Hematopoietic multipotent progenitor cell treated with erythropoietin and hydrocortisone succinate and interleukin-3 and kit ligand, for 4 days (in vitro differentiated cells): Measurements from ENCODE around the gene SCGN.

Experiments
- DNase-seq: peaks from one replicate; pipeline ENCODE4 v3.0.0-alpha.2; 2015

The SCGN gene

GRCh38 chr6:25652007-25652515 lies at the start of gene SCGN:
TSS of gene SCGN (plus strand) at chr6:25652215. CDS start at chr6:25652404, 189 bp downstream.
- peak; percentile 88 for DNase-seq

GRCh38 chr6:25602674-25602982 lies 49.4 kb upstream of the SCGN start:
- no peak for DNase-seq

GRCh38 chr6:25603251-25603650 lies 48.8 kb upstream of the SCGN start:
- no peak for DNase-seq

GRCh38 chr6:25606151-25606550 lies 45.9 kb upstream of the SCGN start:
- DNase-seq: no peak

GRCh38 chr6:25608558-25609174 lies 43.3 kb upstream of the SCGN start:
- peak; percentile 86 for DNase-seq

- peak; percentile 28 for DNase-seq
Measured at GRCh38 chr6:25612666-25613065, 39.3 kb upstream of the SCGN start.

GRCh38 chr6:25613415-25613814 lies 38.6 kb upstream of the SCGN start:
- no peak for DNase-seq

- DNase-seq: no peak
Measured at GRCh38 chr6:25614052-25614451, 38.0 kb upstream of the SCGN start.

GRCh38 chr6:25615471-25615870 lies 36.5 kb upstream of the SCGN start:
- no peak for DNase-seq

GRCh38 chr6:25617997-25618396 lies 34.0 kb upstream of the SCGN start:
- peak; percentile 32 for DNase-seq

GRCh38 chr6:25619217-25619616 lies 32.8 kb upstream of the SCGN start:
- DNase-seq: peak; percentile 90

- DNase-seq: no peak
Measured at GRCh38 chr6:25620391-25620790, 31.6 kb upstream of the SCGN start.

GRCh38 chr6:25623065-25623464 lies 28.9 kb upstream of the SCGN start:
- no peak for DNase-seq

- no peak for DNase-seq
Measured at GRCh38 chr6:25623879-25624278, 28.1 kb upstream of the SCGN start.

GRCh38 chr6:25627001-25627400 lies 25.0 kb upstream of the SCGN start:
- no peak for DNase-seq

GRCh38 chr6:25628471-25629197 lies 23.4 kb upstream of the SCGN start:
- DNase-seq: no peak

- DNase-seq: no peak
Measured at GRCh38 chr6:25629198-25629576, 22.8 kb upstream of the SCGN start.

- no peak for DNase-seq
Measured at GRCh38 chr6:25630508-25631278, 21.3 kb upstream of the SCGN start.

- DNase-seq: no peak
Measured at GRCh38 chr6:25635886-25636317, 16.1 kb upstream of the SCGN start.

- peak; percentile 37 for DNase-seq
Measured at GRCh38 chr6:25637211-25637610, 14.8 kb upstream of the SCGN start.

GRCh38 chr6:25637960-25638434 lies 14.0 kb upstream of the SCGN start:
- no peak for DNase-seq

GRCh38 chr6:25639653-25640052 lies 12.4 kb upstream of the SCGN start:
- DNase-seq: peak; percentile 15

- no peak for DNase-seq
Measured at GRCh38 chr6:25640446-25640845, 11.6 kb upstream of the SCGN start.

- DNase-seq: no peak
Measured at GRCh38 chr6:25640891-25641290, 11.1 kb upstream of the SCGN start.
